BLaER1 (cell line): ENCODE measurements around the gene CLEC7A.

Experiments
- H3K27ac ChIP-seq: shearing (Covaris generic); formaldehyde crosslinking; 2 replicates; pipeline ENCODE4 v1.8.1; 2022
- H3K27me3 ChIP-seq: shearing (Covaris generic); formaldehyde crosslinking; 2 replicates; pipeline ENCODE4 v1.8.1; 2022
- H3K36me3 ChIP-seq: shearing (Covaris generic); formaldehyde crosslinking; 2 replicates; pipeline ENCODE4 v1.8.1; 2022
- H3K4me1 ChIP-seq: shearing (Covaris generic); formaldehyde crosslinking; 2 replicates; pipeline ENCODE4 v1.8.1; 2022
- H3K4me2 ChIP-seq: shearing (Covaris generic); formaldehyde crosslinking; 2 replicates; pipeline ENCODE4 v1.8.1; 2022
- H3K4me3 ChIP-seq: shearing (Covaris generic); formaldehyde crosslinking; 2 replicates; pipeline ENCODE4 v1.8.1; 2022
- H3K9ac ChIP-seq: shearing (Covaris generic); formaldehyde crosslinking; 2 replicates; pipeline ENCODE4 v1.8.1; 2022
- H3K9me3 ChIP-seq: shearing (Covaris generic); formaldehyde crosslinking; 2 replicates; pipeline ENCODE4 v1.8.1; 2022
- H4K20me1 ChIP-seq: shearing (Covaris generic); formaldehyde crosslinking; 2 replicates; pipeline ENCODE4 v1.8.1; 2022
- Cebpa-rat ChIP-seq: shearing (Covaris generic); IDR thresholded peaks from 2 replicates; pipeline ENCODE4 v1.8.1; 2022

The CLEC7A gene

GRCh38 chr12:10142976-10143589 lies 13.1 kb upstream of the CLEC7A start:
- H3K9ac ChIP-seq, result no peak overlapping the region
- no peak for TF ChIP-seq Cebpa-rat
- H3K4me2 ChIP-seq, result no peak overlapping the region
- no peaks in the 10 kb centered on the region for H3K4me1 ChIP-seq
- no peak overlapping the region for H3K4me3 ChIP-seq
- H3K36me3 ChIP-seq, result no peaks in the 10 kb centered on the region
- no peaks in the 10 kb centered on the region for H4K20me1 ChIP-seq
- no peak overlapping the region for H3K27ac ChIP-seq
- H3K27me3 ChIP-seq, result no peaks in the 10 kb centered on the region
- H3K9me3 ChIP-seq, result no peaks in the 10 kb centered on the region; the same call in 1 of the 2 replicates

- no peak for TF ChIP-seq Cebpa-rat
- H4K20me1 ChIP-seq, result no peaks in the 10 kb centered on the region
- no peaks in the 10 kb centered on the region for H3K9me3 ChIP-seq
- H3K9ac ChIP-seq, result no peak overlapping the region
- H3K36me3 ChIP-seq, result no peaks in the 10 kb centered on the region
- no peak overlapping the region for H3K4me2 ChIP-seq
- no peaks in the 10 kb centered on the region for H3K4me1 ChIP-seq
- no peak overlapping the region for H3K27ac ChIP-seq
- H3K27me3 ChIP-seq, result no peaks in the 10 kb centered on the region
- no peak overlapping the region for H3K4me3 ChIP-seq
Measured at GRCh38 chr12:10140001-10140400, 10.0 kb upstream of the CLEC7A start.

GRCh38 chr12:10136637-10137205 lies 6.7 kb upstream of the CLEC7A start:
- no peaks in the 10 kb centered on the region for H3K27me3 ChIP-seq

GRCh38 chr12:10135126-10135525 lies 5.1 kb upstream of the CLEC7A start:
- Histone ChIP-seq H3K9ac (no peak overlapping the region), H4K20me1 (no peaks in the 10 kb centered on the region), H3K4me3 (no peak overlapping the region), H3K4me2 (no peak overlapping the region), H3K9me3 (no peaks in the 10 kb centered on the region), H3K36me3 (no peaks in the 10 kb centered on the region), H3K4me1 (no peaks in the 10 kb centered on the region), H3K27me3 (no peaks in the 10 kb centered on the region), H3K27ac (no peak overlapping the region)
- TF ChIP-seq Cebpa-rat, result no peak

More at GRCh38 chr12:10136637-10137205, 6.7 kb upstream of the CLEC7A start:
- no peaks in the 10 kb centered on the region for H4K20me1 ChIP-seq
- no peaks in the 10 kb centered on the region for H3K9me3 ChIP-seq
- no peak for TF ChIP-seq Cebpa-rat
- no peaks in the 10 kb centered on the region for H3K36me3 ChIP-seq
- H3K4me1 ChIP-seq, result no peaks in the 10 kb centered on the region
- no peak overlapping the region for H3K4me3 ChIP-seq
- H3K4me2 ChIP-seq, result no peak overlapping the region
- no peak overlapping the region for H3K27ac ChIP-seq
- H3K9ac ChIP-seq, result no peak overlapping the region

- Histone ChIP-seq H3K27ac (no peak overlapping the region), H3K27me3 (no peaks in the 10 kb centered on the region), H3K4me1 (no peaks in the 10 kb centered on the region), H3K36me3 (no peaks in the 10 kb centered on the region), H3K4me2 (no peak overlapping the region), H3K9me3 (no peaks in the 10 kb centered on the region), H3K9ac (no peak overlapping the region), H3K4me3 (no peak overlapping the region), H4K20me1 (no peaks in the 10 kb centered on the region)
- TF ChIP-seq Cebpa-rat, result no peak
Measured at GRCh38 chr12:10132850-10133370, 2.9 kb upstream of the CLEC7A start.

GRCh38 chr12:10131111-10131690 lies 1.2 kb upstream of the CLEC7A start:
- TF ChIP-seq Cebpa-rat, result no peak
- Histone ChIP-seq H3K4me3 (no peak overlapping the region), H3K4me1 (no peaks in the 10 kb centered on the region), H3K9ac (no peak overlapping the region), H3K4me2 (no peak overlapping the region), H3K9me3 (no peaks in the 10 kb centered on the region), H4K20me1 (no peaks in the 10 kb centered on the region), H3K27ac (no peak overlapping the region), H3K36me3 (no peaks in the 10 kb centered on the region), H3K27me3 (no peaks in the 10 kb centered on the region)

- Histone ChIP-seq H3K4me2 (no peak overlapping the region), H3K4me1 (no peaks in the 10 kb centered on the region), H3K27ac (no peak overlapping the region), H4K20me1 (no peaks in the 10 kb centered on the region), H3K27me3 (no peaks in the 10 kb centered on the region), H3K9me3 (no peaks in the 10 kb centered on the region), H3K4me3 (no peak overlapping the region), H3K9ac (no peak overlapping the region), H3K36me3 (no peaks in the 10 kb centered on the region)
- TF ChIP-seq Cebpa-rat, result no peak
Measured at GRCh38 chr12:10128687-10129086, 1.3 kb downstream of the CLEC7A start.

- Histone ChIP-seq H4K20me1 (no peaks in the 10 kb centered on the region), H3K4me3 (no peak overlapping the region), H3K9me3 (no peaks in the 10 kb centered on the region), H3K36me3 (no peaks in the 10 kb centered on the region), H3K4me2 (no peak overlapping the region), H3K27me3 (no peaks in the 10 kb centered on the region), H3K4me1 (no peaks in the 10 kb centered on the region), H3K9ac (no peak overlapping the region), H3K27ac (no peak overlapping the region)
- no peak for TF ChIP-seq Cebpa-rat
Measured at GRCh38 chr12:10126413-10126812, 3.6 kb downstream of the CLEC7A start.

GRCh38 chr12:10122689-10123088 lies 7.3 kb downstream of the CLEC7A start:
- no peaks in the 10 kb centered on the region for H4K20me1 ChIP-seq
- H3K4me1 ChIP-seq, result no peaks in the 10 kb centered on the region
- no peaks in the 10 kb centered on the region for H3K27me3 ChIP-seq
- H3K4me3 ChIP-seq, result no peak overlapping the region
- H3K27ac ChIP-seq, result no peak overlapping the region
- no peak for TF ChIP-seq Cebpa-rat
- H3K9ac ChIP-seq, result no peak overlapping the region
- no peaks in the 10 kb centered on the region for H3K9me3 ChIP-seq
- H3K4me2 ChIP-seq, result no peak overlapping the region
- no peaks in the 10 kb centered on the region for H3K36me3 ChIP-seq

GRCh38 chr12:10121278-10121677 lies 8.7 kb downstream of the CLEC7A start:
- no peak overlapping the region for H3K9ac ChIP-seq
- H3K9me3 ChIP-seq, result no peaks in the 10 kb centered on the region
- H3K4me1 ChIP-seq, result no peaks in the 10 kb centered on the region
- H3K27me3 ChIP-seq, result no peaks in the 10 kb centered on the region
- no peak overlapping the region for H3K4me3 ChIP-seq
- no peaks in the 10 kb centered on the region for H4K20me1 ChIP-seq
- TF ChIP-seq Cebpa-rat, result no peak
- no peak overlapping the region for H3K27ac ChIP-seq
- H3K36me3 ChIP-seq, result no peaks in the 10 kb centered on the region
- no peak overlapping the region for H3K4me2 ChIP-seq
